Stomach smooth muscle (tissue), 2 donors: ENCODE results near the gene CILP.

Experiments used
- H3K27ac ChIP-seq: one replicate; pipeline ENCODE4 v1.7.0; 2013; ENCODE audit warnings: mild to moderate bottlenecking, low read length, inconsistent platforms
- H3K27me3 ChIP-seq, 2 donors: one replicate each; pipeline ENCODE4 v1.7.0; 2013; ENCODE audit warnings: low read length in 2 of 2; ENCODE audit not compliant: insufficient read depth in 2 of 2, control insufficient read depth in 1 of 2
- H3K36me3 ChIP-seq, 2 donors: one replicate each; pipeline ENCODE4 v1.7.0; 2013; ENCODE audit warnings: low read length in 2 of 2; ENCODE audit not compliant: control insufficient read depth in 2 of 2, insufficient read depth in 2 of 2
- H3K4me1 ChIP-seq: one replicate; pipeline ENCODE4 v1.7.0; 2013; ENCODE audit warnings: low read length; ENCODE audit not compliant: control insufficient read depth, insufficient read depth
- H3K4me3 ChIP-seq, 2 donors: one replicate each; pipeline ENCODE4 v1.7.0; 2013; ENCODE audit warnings: low read length in 2 of 2
- H3K9ac ChIP-seq, 2 donors: one replicate each; pipeline ENCODE4 v1.7.0; 2013; ENCODE audit warnings: low read length in 2 of 2, mild to moderate bottlenecking in 1 of 2
- H3K9me3 ChIP-seq, 2 donors: one replicate each; pipeline ENCODE4 v1.7.0; 2013; ENCODE audit warnings: low read length in 2 of 2; ENCODE audit not compliant: control insufficient read depth in 2 of 2
- donor health status: healthy.
- donor health status: Pancreatic carcinoma.

The CILP gene

GRCh38 chr15:65176056-65176455 is 35.2 kb downstream of the CILP start:
- Histone ChIP-seq H3K9me3 (no peaks in the 10 kb centered on the region), H3K4me3 (no peak overlapping the region), H3K27ac (no peak overlapping the region), H3K4me1 (no peaks in the 10 kb centered on the region), H3K27me3 (no peaks in the 10 kb centered on the region), H3K36me3 (peaks cover 16 to 30% of the 10 kb centered on the region in 2 donors), H3K9ac (no peak overlapping the region)

- Histone ChIP-seq H3K27me3 (no peaks in the 10 kb centered on the region), H3K4me3 (no peak overlapping the region), H3K9ac (no peak overlapping the region), H3K27ac (no peak overlapping the region), H3K9me3 (no peaks in the 10 kb centered on the region), H3K4me1 (no peaks in the 10 kb centered on the region), H3K36me3 (peaks cover 16 to 30% of the 10 kb centered on the region in 2 donors)
Observed at GRCh38 chr15:65175511-65175910, 35.8 kb downstream of the CILP start.

GRCh38 chr15:65174509-65174908 is 36.8 kb downstream of the CILP start:
- Histone ChIP-seq H3K36me3 (peaks cover 16 to 25% of the 10 kb centered on the region in 2 donors), H3K9ac (no peak overlapping the region), H3K27ac (no peak overlapping the region), H3K27me3 (no peaks in the 10 kb centered on the region), H3K4me1 (no peaks in the 10 kb centered on the region), H3K9me3 (no peaks in the 10 kb centered on the region), H3K4me3 (no peak overlapping the region)

GRCh38 chr15:65172531-65172930 is 38.7 kb downstream of the CILP start:
- Histone ChIP-seq H3K27me3 (no peaks in the 10 kb centered on the region), H3K27ac (no peak overlapping the region), H3K9me3 (no peaks in the 10 kb centered on the region), H3K4me3 (no peak overlapping the region), H3K4me1 (no peaks in the 10 kb centered on the region), H3K9ac (no peak overlapping the region), H3K36me3 (peaks cover 8 to 21% of the 10 kb centered on the region in 2 donors)

GRCh38 chr15:65171428-65171827 is 39.8 kb downstream of the CILP start:
- Histone ChIP-seq H3K9me3 (no peaks in the 10 kb centered on the region), H3K4me3 (no peak overlapping the region), H3K9ac (no peak overlapping the region), H3K27me3 (no peaks in the 10 kb centered on the region), H3K36me3 (peaks cover 5 to 20% of the 10 kb centered on the region in 2 donors), H3K27ac (no peak overlapping the region), H3K4me1 (no peaks in the 10 kb centered on the region)

GRCh38 chr15:65165875-65166274 is 45.4 kb downstream of the CILP start:
- Histone ChIP-seq H3K9ac (no peak overlapping the region), H3K4me3 (no peak overlapping the region), H3K9me3 (no peaks in the 10 kb centered on the region), H3K4me1 (no peaks in the 10 kb centered on the region), H3K27ac (no peak overlapping the region), H3K27me3 (no peaks in the 10 kb centered on the region), H3K36me3 (peaks cover 4 to 24% of the 10 kb centered on the region in 2 donors)

- no peak overlapping the region for H3K4me3 ChIP-seq
- H3K36me3 ChIP-seq, result peaks cover 4 to 24% of the 10 kb centered on the region in 2 donors
- H3K4me1 ChIP-seq, result no peaks in the 10 kb centered on the region
- H3K9ac ChIP-seq, result no peak overlapping the region
- no peaks in the 10 kb centered on the region for H3K9me3 ChIP-seq
- no peaks in the 10 kb centered on the region for H3K27me3 ChIP-seq
- H3K27ac ChIP-seq, result no peak overlapping the region
Observed at GRCh38 chr15:65164139-65164538, 47.1 kb downstream of the CILP start.

GRCh38 chr15:65163041-65163440 is 48.2 kb downstream of the CILP start:
- H3K27ac ChIP-seq, result no peak overlapping the region
- no peak overlapping the region for H3K4me3 ChIP-seq
- no peaks in the 10 kb centered on the region for H3K27me3 ChIP-seq
- H3K36me3 ChIP-seq, result peaks cover 4 to 29% of the 10 kb centered on the region in 2 donors
- no peaks in the 10 kb centered on the region for H3K9me3 ChIP-seq
- H3K4me1 ChIP-seq, result no peaks in the 10 kb centered on the region
- no peak overlapping the region for H3K9ac ChIP-seq

- Histone ChIP-seq H3K4me3 (no peak overlapping the region), H3K27me3 (no peaks in the 10 kb centered on the region), H3K9ac (no peak overlapping the region), H3K4me1 (no peaks in the 10 kb centered on the region), H3K9me3 (no peaks in the 10 kb centered on the region), H3K27ac (no peak overlapping the region), H3K36me3 (peaks cover 34 to 48% of the 10 kb centered on the region in 2 donors)
Observed at GRCh38 chr15:65156692-65157091, 54.6 kb downstream of the CILP start.

GRCh38 chr15:65154720-65155119 is 56.6 kb downstream of the CILP start:
- Histone ChIP-seq H3K4me1 (no peaks in the 10 kb centered on the region), H3K9me3 (no peaks in the 10 kb centered on the region), H3K9ac (no peak overlapping the region), H3K27me3 (no peaks in the 10 kb centered on the region), H3K4me3 (no peak overlapping the region), H3K36me3 (peaks cover 34 to 50% of the 10 kb centered on the region in 2 donors), H3K27ac (no peak overlapping the region)

- Histone ChIP-seq H3K27me3 (no peaks in the 10 kb centered on the region), H3K4me3 (no peak overlapping the region), H3K4me1 (no peaks in the 10 kb centered on the region), H3K9me3 (no peaks in the 10 kb centered on the region), H3K36me3 (peaks cover 4 to 12% of the 10 kb centered on the region in 2 donors), H3K27ac (no peak overlapping the region), H3K9ac (no peak overlapping the region)
Observed at GRCh38 chr15:65147902-65148301, 63.4 kb downstream of the CILP start.
